Suprapubic skin (tissue), 4 donors: ENCODE results near the gene TBL1X.

Experiments
- EP300 ChIP-seq: sonication (generic); formaldehyde crosslinking; IDR thresholded peaks from one replicate; pipeline ENCODE4 v1.6.1; 2017; ENCODE audit warnings: antibody characterized with exemption
- POLR2A ChIP-seq, 2 donors: fragments of 450-650 bp; IDR thresholded peaks; one replicate each; pipeline ENCODE4 v1.6.1; 2017; ENCODE audit warnings: antibody characterized with exemption in 2 of 2, mild to moderate bottlenecking in 2 of 2, moderate library complexity in 2 of 2
- POLR2AphosphoS5 ChIP-seq, 3 donors: sonication (generic); formaldehyde crosslinking; IDR thresholded peaks; one replicate each; pipeline ENCODE4 v1.6.1; 2017; ENCODE audit warnings: antibody characterized with exemption in 3 of 3
- TF ChIP-seq, protein P1 (sequence below), 2 donors: fragments of 200-600 bp in 1 of 2; fragments of 450-650 bp in 1 of 2; sonication (generic) in 1 of 2; IDR thresholded peaks; one replicate each; pipeline ENCODE4 v1.5.1; 2016 to 2019; ENCODE audit warnings: antibody characterized with exemption in 2 of 2, mild to moderate bottlenecking in 1 of 2, moderate library complexity in 1 of 2

DNA sequence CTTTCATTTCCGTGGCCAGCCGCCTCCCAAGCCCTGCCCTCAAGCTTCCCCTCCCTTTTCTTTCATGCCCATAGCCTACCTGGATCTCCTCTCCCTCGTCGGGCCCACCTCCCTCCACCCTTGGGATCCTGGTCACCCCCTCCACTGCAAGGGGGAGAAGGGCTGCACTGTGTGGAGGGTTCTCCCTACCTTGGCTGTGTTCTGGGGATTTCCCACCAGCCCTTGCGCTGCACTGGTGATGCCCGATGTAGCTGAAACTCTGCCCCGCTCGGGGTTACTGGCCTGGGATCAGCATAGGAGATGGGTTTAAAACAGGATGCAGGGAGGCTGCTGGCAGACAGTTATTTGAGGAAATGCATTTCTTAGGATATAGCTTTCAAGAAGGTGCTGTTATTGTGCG is 128.9 kb downstream of the TBL1X start:
- TF ChIP-seq, protein P1, sequence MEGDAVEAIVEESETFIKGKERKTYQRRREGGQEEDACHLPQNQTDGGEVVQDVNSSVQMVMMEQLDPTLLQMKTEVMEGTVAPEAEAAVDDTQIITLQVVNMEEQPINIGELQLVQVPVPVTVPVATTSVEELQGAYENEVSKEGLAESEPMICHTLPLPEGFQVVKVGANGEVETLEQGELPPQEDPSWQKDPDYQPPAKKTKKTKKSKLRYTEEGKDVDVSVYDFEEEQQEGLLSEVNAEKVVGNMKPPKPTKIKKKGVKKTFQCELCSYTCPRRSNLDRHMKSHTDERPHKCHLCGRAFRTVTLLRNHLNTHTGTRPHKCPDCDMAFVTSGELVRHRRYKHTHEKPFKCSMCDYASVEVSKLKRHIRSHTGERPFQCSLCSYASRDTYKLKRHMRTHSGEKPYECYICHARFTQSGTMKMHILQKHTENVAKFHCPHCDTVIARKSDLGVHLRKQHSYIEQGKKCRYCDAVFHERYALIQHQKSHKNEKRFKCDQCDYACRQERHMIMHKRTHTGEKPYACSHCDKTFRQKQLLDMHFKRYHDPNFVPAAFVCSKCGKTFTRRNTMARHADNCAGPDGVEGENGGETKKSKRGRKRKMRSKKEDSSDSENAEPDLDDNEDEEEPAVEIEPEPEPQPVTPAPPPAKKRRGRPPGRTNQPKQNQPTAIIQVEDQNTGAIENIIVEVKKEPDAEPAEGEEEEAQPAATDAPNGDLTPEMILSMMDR (IDR thresholded peaks at IDR 0.05): no peak
- TF ChIP-seq POLR2A (IDR thresholded peaks at IDR 0.05) (no peak), POLR2AphosphoS5 (IDR thresholded peaks at IDR 0.05) (no peak), EP300 (no peak)
